ENCODE data around the gene CBFB.

CBFB gene

DNA sequence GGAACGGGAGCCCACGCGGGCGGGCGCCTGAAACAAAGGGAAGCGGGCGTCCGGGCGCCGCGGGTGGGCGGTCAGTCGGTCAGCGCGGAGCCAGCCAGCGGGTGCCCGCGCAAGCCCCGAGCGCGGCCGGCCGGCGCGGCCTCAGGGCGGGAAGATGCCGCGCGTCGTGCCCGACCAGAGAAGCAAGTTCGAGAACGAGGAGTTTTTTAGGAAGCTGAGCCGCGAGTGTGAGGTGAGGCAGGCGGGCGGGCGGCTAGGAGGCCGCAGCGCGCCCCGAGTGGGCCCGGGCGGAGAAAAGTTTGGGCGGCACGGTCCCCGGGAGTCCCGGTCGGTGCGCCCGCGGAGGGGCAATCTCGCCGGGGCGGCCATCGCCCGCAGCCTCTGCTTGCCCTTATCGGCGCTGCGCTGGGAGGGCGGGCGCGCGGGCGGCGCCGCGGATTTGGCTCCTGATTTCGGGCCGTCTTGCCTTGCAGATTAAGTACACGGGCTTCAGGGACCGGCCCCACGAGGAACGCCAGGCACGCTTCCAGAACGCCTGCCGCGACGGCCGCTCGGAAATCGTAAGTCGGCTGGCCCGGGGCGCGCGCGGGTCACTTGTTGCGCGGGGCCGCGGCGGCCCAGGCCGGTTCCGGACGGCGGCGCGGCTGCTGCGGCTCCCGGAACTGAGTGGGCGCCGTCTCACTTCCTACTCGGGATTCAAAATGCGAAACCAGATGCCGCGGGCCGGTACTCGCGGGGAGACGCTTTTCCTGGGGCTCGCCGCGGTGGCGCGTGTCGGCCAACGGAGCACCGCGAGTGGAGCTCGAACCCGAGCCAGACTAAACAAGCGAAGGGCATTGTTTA lies 526 bp downstream of the CBFB start:
- TF ChIP-seq, protein P1, sequence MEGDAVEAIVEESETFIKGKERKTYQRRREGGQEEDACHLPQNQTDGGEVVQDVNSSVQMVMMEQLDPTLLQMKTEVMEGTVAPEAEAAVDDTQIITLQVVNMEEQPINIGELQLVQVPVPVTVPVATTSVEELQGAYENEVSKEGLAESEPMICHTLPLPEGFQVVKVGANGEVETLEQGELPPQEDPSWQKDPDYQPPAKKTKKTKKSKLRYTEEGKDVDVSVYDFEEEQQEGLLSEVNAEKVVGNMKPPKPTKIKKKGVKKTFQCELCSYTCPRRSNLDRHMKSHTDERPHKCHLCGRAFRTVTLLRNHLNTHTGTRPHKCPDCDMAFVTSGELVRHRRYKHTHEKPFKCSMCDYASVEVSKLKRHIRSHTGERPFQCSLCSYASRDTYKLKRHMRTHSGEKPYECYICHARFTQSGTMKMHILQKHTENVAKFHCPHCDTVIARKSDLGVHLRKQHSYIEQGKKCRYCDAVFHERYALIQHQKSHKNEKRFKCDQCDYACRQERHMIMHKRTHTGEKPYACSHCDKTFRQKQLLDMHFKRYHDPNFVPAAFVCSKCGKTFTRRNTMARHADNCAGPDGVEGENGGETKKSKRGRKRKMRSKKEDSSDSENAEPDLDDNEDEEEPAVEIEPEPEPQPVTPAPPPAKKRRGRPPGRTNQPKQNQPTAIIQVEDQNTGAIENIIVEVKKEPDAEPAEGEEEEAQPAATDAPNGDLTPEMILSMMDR (IDR thresholded peaks at IDR 0.05; ENCODE audit: low read depth, low read length, missing control alignments), result no peak
- H3K4me3 ChIP-seq (replicated peaks; ENCODE audit: low read depth, low read length), result peak overlapping the region; percentile 76
- no peak for DNase-seq (ENCODE audit: extremely low read depth, low read depth)

DNA sequence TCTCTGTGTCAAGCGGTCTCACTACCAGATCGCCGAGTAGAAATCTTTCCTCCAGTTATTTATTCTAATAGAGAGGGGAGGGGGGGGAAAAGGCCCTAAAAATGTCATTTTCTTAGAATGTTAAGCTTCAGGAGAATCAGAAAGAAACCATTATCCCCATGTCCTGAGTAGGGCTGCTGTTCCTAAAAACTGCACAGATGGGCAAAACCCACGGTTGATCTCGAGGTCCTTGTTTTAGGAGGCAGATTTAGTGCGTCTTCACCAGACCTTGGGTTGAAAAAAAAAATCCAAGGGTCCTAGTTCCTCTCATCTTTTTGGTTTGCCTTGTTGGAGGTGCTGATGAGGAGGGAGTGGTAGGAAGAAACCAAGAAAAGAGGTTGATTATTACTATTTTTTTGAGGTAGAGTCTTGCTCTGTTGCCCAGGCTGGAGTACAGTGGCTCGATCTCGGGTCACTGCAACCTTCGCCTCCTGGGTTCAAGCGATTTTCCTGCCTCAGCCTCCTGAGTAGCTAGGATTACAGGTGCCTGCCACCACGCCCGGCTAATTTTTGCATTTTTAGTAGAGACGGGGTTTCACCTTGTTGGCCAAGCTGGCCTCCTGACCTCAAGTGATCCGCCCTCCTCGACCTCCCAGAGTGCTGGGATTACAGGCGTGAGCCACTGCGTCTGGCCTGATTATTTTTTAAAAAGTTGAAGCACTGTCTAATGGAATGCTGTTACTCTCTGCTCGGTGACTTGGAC lies 1.4 kb downstream of the CBFB start:
- peak overlapping the region; percentile 76 for H3K4me3 ChIP-seq (replicated peaks; ENCODE audit: low read depth, low read length)
- TF ChIP-seq, protein P1 (IDR thresholded peaks at IDR 0.05; ENCODE audit: low read depth, low read length, missing control alignments), result no peak
- no peak for DNase-seq (ENCODE audit: extremely low read depth, low read depth)

DNA sequence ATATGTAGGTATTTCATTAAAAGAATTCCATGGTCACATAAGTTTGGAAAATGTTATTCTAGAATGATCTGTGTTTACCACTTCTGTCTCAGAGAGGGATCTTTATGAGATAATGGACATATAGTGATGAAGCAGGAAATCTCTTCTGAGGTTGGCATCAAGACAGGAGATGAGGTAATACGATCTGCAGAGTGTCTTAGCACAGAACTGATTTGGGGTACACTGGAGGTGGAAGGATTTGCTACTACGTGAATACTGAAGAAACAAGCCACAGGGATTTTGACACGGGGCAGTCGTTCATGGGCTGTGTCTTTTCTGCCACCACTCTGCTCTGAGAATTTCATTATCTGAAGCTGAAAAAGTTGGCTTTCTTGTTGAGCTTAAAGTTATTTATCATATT lies 5.5 kb downstream of the CBFB start:
- H3K4me3 ChIP-seq (replicated peaks; ENCODE audit: low read depth, low read length), result no peak overlapping the region
- TF ChIP-seq, protein P1 (IDR thresholded peaks at IDR 0.05; ENCODE audit: low read depth, low read length, missing control alignments), result no peak
- DNase-seq (ENCODE audit: extremely low read depth, low read depth), result no peak

DNA sequence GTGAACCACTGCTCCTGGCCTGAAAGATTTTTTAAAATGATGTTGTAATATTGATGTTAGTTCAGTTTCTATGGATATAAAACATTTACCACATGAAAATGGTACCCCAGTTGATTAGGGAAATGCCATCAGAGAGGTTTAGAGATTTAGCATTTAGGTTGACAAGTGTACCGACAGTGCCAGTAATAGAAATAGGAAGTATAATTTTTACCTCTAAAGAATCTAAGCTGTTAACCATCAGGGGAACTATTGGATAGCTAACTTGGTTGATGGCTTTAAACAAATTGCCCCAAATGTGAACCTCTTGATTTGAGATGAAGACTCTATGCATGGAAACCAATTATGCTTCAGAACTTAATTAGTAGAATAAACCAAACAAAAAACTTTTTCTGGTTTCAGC lies 6.4 kb downstream of the CBFB start:
- TF ChIP-seq, protein P1 (IDR thresholded peaks at IDR 0.05; ENCODE audit: low read depth, low read length, missing control alignments), result no peak
- H3K4me3 ChIP-seq (replicated peaks; ENCODE audit: low read depth, low read length), result no peak overlapping the region
- no peak for DNase-seq (ENCODE audit: extremely low read depth, low read depth)

DNA sequence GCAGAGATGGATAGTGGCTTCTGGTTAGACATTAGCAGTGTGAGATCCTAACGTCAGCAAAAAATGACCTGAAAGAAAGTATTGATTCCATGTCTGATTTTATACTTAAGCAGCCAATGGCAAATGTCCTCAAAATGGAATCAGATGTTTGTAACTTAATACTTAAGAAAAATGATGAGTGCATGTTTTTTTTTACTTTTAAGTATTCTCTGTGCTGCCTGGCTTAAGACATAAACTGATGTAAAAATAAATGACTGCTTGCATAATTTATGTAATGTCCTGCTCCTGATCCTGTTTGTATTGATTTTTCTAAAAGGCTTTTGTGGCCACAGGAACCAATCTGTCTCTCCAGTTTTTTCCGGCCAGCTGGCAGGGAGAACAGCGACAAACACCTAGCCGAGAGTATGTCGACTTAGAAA lies 7.4 kb downstream of the CBFB start:
- no peak overlapping the region for H3K4me3 ChIP-seq (replicated peaks; ENCODE audit: low read depth, low read length)
- no peak for DNase-seq (ENCODE audit: extremely low read depth, low read depth)
- TF ChIP-seq, protein P1 (IDR thresholded peaks at IDR 0.05; ENCODE audit: low read depth, low read length, missing control alignments), result no peak

DNA sequence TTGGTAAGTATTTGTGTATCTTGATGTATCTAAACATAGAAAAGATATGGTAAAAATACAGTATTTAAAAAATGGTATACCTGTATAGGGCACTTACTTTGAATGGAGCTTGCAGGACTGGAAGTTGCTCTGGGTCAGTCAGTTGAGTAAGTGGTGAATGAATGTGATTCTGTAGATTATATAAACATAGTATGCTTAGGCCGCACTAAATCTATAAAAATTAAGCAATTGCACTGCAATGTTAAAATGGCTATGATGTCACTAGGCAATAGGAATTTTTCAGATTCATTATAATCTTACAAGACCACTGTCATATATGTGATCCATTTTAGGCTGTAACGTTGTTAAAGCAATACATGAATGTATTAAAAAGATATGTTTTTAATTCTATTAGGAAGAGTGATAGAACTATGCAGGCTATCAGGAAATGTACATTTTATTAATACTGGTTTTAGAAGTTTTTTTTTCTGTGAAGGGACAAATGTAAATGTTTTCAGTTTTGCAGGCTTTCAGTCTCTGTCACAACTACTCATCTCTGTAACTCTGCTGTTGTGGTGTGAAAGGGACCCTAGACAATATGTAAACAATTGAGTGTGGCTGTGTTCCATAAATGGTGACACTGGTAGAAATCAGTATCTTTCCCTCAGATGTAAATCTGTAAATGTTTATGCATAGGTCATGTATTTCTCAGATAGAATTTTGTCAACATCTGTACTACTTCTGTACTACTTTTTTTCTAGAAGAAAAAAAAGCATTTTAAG lies 10.5 kb downstream of the CBFB start:
- DNase-seq (ENCODE audit: extremely low read depth, low read depth), result no peak
- TF ChIP-seq, protein P1 (IDR thresholded peaks at IDR 0.05; ENCODE audit: low read depth, low read length, missing control alignments), result no peak
- H3K4me3 ChIP-seq (replicated peaks; ENCODE audit: low read depth, low read length), result no peak overlapping the region
